GM21786 (cell line): ENCODE data around the gene MC1R.
"Not testable (repeated sequence)": the region's sequence is repeated elsewhere in the genome, so short reads cannot be mapped to it uniquely, and the experiment has no call there.

Experiments
- ATAC-seq: cut with Tn5 transposase; IDR thresholded peaks from one replicate; pipeline ENCODE4 v1.9.1; 2021; ENCODE audit not compliant: unreplicated experiment

The MC1R gene

DNA sequence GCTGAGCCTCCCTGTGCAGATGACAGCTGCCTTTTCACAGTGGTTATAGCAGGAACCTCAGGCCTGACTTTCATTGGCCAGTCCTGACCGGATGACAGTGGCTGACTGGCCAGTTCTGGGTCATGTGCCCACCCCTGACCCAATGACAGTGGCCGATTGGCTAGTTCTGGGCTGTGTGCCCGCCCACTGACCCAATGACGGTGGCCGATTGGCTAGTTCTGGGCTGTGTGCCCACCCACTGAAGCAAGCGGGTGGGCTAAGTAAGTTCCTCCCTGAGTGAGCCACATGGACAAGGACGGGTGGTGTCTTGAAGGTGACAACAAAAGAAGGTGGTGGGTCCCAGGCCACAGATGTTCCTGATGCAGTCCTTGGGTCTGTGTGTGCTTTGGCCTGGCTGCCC, 39.4 kb downstream of the MC1R start:
- ATAC-seq, result no peak

DNA sequence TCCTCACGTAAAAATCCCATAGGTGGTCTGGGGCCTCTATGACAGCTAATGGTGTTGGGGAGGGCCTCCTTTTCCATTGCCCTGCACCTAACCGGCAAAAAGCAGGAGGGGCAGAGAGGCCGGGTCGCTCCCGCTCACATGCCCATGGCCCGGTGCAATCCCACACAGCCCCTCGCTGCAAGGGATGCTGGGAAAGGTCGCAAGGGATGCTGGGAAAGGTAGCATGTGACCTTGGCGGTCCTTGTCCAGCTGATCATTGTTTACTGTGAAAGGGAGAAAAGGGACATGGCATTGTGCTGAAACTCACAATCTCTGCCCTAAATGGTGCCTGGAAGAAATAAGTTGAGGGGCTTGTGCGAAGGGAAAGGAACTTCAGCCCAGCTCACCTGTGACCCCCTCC, 39.9 kb downstream of the MC1R start:
- ATAC-seq, result no peak

DNA sequence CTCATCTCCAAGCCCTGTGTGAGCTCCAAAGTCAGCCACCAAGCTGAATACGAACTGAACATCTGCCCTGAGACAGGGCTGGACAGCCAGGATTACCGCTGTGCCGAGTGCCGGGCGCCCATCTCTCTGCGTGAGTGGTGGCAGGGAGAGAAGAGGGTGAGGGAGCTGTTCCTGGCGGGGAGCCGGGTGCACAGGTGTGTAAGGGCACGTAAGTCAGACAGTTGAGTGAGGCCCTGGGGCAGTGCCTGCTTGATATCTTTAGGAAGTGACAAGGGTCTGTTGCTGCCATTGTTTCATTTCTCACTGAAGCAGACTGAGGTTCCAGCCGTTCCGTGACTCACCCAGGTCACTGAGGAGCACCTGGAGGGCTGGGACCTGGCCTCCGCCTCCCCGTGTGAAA, 42.3 kb downstream of the MC1R start:
- no peak for ATAC-seq

DNA sequence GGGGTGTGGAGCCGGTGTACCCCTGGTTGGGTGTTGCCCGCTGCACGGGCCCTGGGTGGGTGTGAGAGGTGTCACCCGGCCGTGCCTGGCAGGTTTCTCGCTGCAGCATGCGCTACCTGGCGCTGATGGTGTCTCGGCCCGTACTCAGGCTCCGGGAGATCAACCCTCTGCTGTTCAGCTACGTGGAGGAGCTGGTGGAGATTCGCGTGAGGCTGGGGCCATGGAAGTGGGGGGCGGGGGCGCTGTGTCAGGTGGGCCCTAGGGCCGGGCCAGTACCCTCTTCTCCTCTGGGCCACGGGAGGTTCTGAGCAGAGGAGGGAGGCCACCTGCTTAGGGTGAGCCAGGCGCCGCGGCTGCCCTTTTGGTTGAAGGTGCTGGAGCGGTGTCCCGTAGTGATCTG, 43.3 kb downstream of the MC1R start:
- ATAC-seq, result no peak

DNA sequence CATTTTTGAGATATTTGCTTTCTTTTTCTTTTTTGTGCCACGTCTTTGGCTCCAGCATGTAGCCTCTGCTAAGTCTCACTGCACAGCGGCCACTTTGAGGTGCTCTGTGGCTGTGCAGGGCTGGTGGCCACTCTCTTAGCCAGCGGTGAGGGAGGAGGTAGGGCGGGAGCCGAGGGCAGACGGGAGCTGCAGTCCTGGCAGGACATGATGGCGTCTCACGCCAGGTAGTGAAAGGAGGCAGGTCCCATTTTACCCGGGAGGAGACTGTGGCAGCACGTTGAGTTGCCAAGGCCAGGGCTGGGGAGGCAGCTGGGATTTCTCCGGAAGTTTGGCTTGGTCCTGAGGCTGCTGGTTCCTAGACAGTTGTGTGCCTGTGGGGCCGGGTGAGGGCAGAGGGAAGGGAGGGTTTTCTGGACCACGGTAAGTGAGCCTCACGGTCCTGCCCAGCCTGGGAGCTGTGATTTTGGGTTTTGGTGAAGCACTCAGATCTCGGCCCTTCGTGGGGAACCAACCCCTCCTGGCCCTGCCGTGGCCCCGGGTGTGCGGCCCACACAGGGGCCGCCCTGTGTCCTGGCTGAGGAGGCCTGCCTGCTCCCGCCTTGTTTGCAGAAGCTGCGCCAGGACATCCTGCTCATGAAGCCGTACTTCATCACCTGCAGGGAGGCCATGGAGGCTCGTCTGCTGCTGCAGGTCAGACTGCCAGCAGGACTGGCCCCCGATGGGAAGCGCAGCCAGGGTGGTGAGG, 44.3 kb downstream of the MC1R start:
- no peak for ATAC-seq

DNA sequence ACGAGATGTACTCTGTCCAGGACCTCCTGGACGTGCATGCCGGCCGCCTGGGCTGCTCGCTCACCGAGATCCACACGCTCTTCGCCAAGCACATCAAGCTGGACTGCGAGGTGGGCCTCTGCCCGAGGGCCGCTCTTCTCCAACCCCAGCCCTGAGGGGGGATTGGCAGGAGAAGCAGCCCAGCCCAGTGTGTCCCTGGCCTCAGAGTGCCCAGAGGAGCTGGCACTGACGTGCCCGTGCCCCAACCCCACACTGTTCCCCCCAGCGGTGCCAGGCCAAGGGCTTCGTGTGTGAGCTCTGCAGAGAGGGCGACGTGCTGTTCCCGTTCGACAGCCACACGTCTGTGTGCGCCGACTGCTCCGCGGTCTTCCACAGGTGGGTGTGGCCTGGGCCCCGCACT, 45.5 kb downstream of the MC1R start:
- no peak for ATAC-seq

DNA sequence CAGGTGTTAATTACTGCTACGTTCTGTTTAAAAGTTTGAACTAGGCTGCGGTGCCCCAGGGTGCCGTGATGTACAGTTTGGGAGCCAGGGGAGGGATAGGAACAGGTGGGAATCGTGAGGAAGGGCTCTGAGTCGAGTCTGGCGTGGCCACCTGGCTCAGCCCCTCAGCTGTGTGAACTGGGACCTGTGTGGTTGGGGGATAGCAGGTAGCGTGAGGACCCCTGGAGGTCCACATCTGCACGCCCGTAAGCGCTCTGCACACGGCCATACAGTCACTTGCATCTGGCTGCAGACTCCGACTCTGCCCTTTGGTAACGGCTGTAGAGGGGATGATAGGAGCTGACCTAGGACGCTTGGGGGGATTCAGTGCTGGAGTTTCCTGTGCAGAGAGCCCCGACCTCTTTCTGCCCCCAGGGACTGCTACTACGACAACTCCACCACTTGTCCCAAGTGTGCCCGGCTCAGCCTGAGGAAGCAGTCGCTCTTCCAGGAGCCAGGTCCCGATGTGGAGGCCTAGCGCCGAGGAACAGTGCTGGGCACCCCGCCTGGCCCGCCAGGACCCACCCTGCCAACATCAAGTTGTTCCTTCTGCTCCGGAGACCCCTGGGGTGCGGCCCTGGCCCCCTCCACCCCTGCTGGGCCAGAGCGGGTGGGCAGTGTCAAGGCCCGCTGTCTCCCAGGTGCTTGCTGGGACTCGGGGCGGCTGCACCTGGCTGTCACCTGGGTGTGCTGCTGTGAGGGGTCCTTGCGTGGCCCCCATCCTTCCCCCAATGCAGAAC, 47.0 kb downstream of the MC1R start:
- ATAC-seq, result no peak

DNA sequence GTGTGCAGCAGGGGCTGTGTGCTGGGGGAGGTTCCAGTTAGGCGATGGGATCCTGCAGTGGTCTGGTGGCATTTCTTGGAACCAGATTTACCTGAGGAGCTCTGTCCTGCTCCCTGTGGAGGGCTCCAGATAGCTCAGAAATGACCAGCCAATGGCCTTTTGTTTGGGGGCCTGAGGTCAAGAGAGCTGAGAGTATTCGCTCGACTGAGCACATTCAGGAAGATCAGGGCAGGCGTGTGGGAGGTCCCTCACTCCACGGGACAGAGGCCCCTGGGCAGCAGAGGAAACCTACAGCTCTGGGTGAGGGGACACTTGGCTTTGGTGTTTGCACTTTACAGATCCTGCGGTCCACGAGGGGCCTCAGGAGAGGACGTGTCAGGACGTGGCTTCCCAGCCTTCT, 48.1 kb downstream of the MC1R start:
- ATAC-seq, result no peak

DNA sequence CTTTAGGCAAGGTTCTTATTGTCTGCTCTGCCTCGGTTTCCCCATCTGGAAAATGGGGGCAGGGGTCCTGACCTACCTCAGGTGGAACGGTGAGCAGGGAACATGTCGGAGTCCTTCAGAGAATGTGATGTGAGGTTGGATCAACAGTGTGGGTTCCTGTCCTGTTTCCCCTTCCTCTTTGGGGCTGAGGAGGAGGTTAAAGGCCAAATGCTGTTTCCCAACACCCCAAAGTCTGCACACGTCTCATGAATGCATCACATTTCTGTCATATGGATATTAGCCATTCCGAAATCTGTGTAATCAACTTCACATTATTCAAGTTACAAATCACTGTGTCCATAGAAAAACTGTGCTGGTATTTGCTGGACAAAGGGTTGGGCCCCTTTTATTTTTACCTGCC, 48.8 kb downstream of the MC1R start:
- ATAC-seq, result not testable (repeated sequence)

DNA sequence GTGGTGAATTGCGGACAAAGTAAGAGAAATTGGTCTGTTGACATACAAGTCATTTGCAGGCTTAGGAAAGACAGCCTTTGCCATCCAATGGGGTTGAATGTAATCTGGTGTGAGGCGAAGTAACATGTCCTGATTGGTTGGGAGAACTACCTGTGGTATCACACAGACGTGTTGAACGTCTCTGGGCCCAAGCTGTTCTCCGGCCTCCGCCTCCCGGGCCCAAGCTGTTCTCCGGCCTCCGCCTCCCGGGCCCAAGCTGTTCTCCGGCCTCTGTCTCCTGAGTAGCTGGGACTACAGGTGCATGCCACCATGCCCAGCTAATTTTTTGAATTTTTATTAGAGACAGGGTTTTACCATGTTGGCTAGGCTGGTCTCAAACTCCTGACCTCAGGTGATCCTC, 49.4 kb downstream of the MC1R start:
- ATAC-seq, result not testable (repeated sequence)

DNA sequence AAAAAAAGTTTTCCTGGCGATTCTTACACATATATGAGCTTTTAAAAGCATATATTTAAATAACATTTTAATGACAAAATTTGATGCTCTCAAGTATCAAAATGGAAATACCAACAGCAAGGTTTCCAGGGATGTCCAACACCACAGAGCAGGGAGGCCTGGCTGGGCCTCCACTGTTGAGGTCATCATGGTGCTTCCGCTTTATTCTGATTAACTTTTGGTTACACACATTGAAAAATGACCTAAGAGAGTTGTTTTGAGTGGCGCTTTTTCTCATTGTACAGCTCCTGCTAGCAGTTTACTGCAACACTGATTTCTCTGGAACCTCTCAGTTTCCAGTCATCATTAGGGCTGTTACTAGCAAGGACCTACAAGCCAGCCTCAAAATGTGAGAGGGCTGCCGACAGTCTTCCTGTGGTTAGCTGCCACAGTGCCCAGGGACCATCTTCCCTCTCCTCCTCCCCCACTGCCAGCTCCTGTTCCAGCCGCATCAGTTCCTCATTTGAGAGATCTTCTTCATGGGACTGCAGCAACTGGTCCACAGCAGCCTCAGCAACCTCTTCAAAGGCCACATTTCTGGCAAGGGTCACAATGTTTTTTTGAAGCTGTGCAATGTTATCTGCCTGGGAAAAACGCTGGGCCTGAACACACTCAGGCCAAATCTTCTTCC, 51.2 kb downstream of the MC1R start:
- ATAC-seq, result no peak
